ENCODE data around the gene DUOXA1. TPM values are rescaled to one million over a fixed set of nuclear protein-coding genes. Genes with fewer than 3 reads are reported as not detected.
"Not testable (repeated sequence)": the region's sequence is repeated elsewhere in the genome, so short reads cannot be mapped to it uniquely, and the experiment has no call there.

The DUOXA1 gene
- total RNA-seq, 2 experiments from 2014 or later: 0.68 TPM; not detected in 1

- H3K36me3 Mint-ChIP-seq: no peaks in the 10 kb centered on the region
- ATAC-seq (ENCODE audit: low read depth) (no peak), DNase-seq (no peak)
- H3K27me3 Mint-ChIP-seq: no peaks in the 10 kb centered on the region
- no peaks in the 10 kb centered on the region for H3K4me1 Mint-ChIP-seq
- H3K4me3 Mint-ChIP-seq: no peak overlapping the region
- H3K27ac Mint-ChIP-seq: no peak overlapping the region
- POLR2A ChIA-PET: no interaction called here
- H3K9me3 Mint-ChIP-seq: no peaks in the 10 kb centered on the region
Measured at GRCh38 chr15:45146405-45146804, 16.7 kb upstream of the DUOXA1 start.

GRCh38 chr15:45144775-45145174 is 15.1 kb upstream of the DUOXA1 start:
- Mint-ChIP-seq H3K36me3 (no peaks in the 10 kb centered on the region), H3K27ac (no peak overlapping the region), H3K4me3 (no peak overlapping the region), H3K27me3 (no peaks in the 10 kb centered on the region), H3K4me1 (no peaks in the 10 kb centered on the region), H3K9me3 (no peaks in the 10 kb centered on the region)
- POLR2A ChIA-PET: no interaction called here
- DNase-seq: no peak
- no peak for ATAC-seq (ENCODE audit: low read depth)

GRCh38 chr15:45143946-45144345 is 14.3 kb upstream of the DUOXA1 start:
- H3K27me3 Mint-ChIP-seq: no peaks in the 10 kb centered on the region
- H3K27ac Mint-ChIP-seq: no peak overlapping the region
- POLR2A ChIA-PET: no interaction called here
- no peaks in the 10 kb centered on the region for H3K9me3 Mint-ChIP-seq
- H3K36me3 Mint-ChIP-seq: no peaks in the 10 kb centered on the region
- H3K4me1 Mint-ChIP-seq: no peaks in the 10 kb centered on the region
- H3K4me3 Mint-ChIP-seq: no peak overlapping the region
- ATAC-seq (ENCODE audit: low read depth) (no peak), DNase-seq (no peak)

- ATAC-seq (ENCODE audit: low read depth) (no peak), DNase-seq (no peak)
- Mint-ChIP-seq H3K27me3 (no peaks in the 10 kb centered on the region), H3K4me3 (no peak overlapping the region), H3K36me3 (no peaks in the 10 kb centered on the region), H3K4me1 (no peaks in the 10 kb centered on the region), H3K9me3 (no peaks in the 10 kb centered on the region), H3K27ac (no peak overlapping the region)
- POLR2A ChIA-PET: no interaction called here
Measured at GRCh38 chr15:45143056-45143455, 13.4 kb upstream of the DUOXA1 start.

GRCh38 chr15:45141386-45141785 is 11.7 kb upstream of the DUOXA1 start:
- POLR2A ChIA-PET: no interaction called here
- Mint-ChIP-seq H3K36me3 (no peaks in the 10 kb centered on the region), H3K27me3 (peaks cover 5% of the 10 kb centered on the region), H3K27ac (no peak overlapping the region), H3K9me3 (no peaks in the 10 kb centered on the region), H3K4me3 (no peak overlapping the region), H3K4me1 (peaks cover 2% of the 10 kb centered on the region)
- DNase-seq (no peak), ATAC-seq (ENCODE audit: low read depth) (no peak)

- POLR2A ChIA-PET: no interaction called here
- Mint-ChIP-seq H3K4me1 (peaks cover 4% of the 10 kb centered on the region), H3K27me3 (peaks cover 9% of the 10 kb centered on the region), H3K27ac (no peak overlapping the region), H3K9me3 (no peaks in the 10 kb centered on the region), H3K36me3 (no peaks in the 10 kb centered on the region), H3K4me3 (no peak overlapping the region)
- no peak for ATAC-seq (ENCODE audit: low read depth)
- no peak for DNase-seq
Measured at GRCh38 chr15:45140557-45141250, 11.0 kb upstream of the DUOXA1 start.

GRCh38 chr15:45139770-45140169 is 10.1 kb upstream of the DUOXA1 start:
- POLR2A ChIA-PET: no interaction called here
- ATAC-seq (ENCODE audit: low read depth) (no peak), DNase-seq (no peak)
- H3K4me1 Mint-ChIP-seq: peaks cover 6% of the 10 kb centered on the region
- H3K9me3 Mint-ChIP-seq: no peaks in the 10 kb centered on the region
- H3K27me3 Mint-ChIP-seq: peaks cover 12% of the 10 kb centered on the region
- no peaks in the 10 kb centered on the region for H3K36me3 Mint-ChIP-seq
- no peak overlapping the region for H3K4me3 Mint-ChIP-seq
- no peak overlapping the region for H3K27ac Mint-ChIP-seq

- ATAC-seq (ENCODE audit: low read depth) (no peak), DNase-seq (no peak)
- no peaks in the 10 kb centered on the region for H3K9me3 Mint-ChIP-seq
- H3K27ac Mint-ChIP-seq: no peak overlapping the region
- H3K4me1 Mint-ChIP-seq: peaks cover 8% of the 10 kb centered on the region
- H3K36me3 Mint-ChIP-seq: no peaks in the 10 kb centered on the region
- H3K4me3 Mint-ChIP-seq: no peak overlapping the region
- POLR2A ChIA-PET: no interaction called here
- peaks cover 19% of the 10 kb centered on the region for H3K27me3 Mint-ChIP-seq
Measured at GRCh38 chr15:45138814-45139765, 9.4 kb upstream of the DUOXA1 start.

GRCh38 chr15:45137703-45138102 is 8.0 kb upstream of the DUOXA1 start:
- H3K4me1 Mint-ChIP-seq: peaks cover 8% of the 10 kb centered on the region
- DNase-seq: no peak
- POLR2A ChIA-PET: no interaction called here
- no peak overlapping the region for H3K27ac Mint-ChIP-seq
- no peaks in the 10 kb centered on the region for H3K36me3 Mint-ChIP-seq
- no peak for ATAC-seq (ENCODE audit: low read depth)
- no peaks in the 10 kb centered on the region for H3K9me3 Mint-ChIP-seq
- H3K27me3 Mint-ChIP-seq: peaks cover 32% of the 10 kb centered on the region
- H3K4me3 Mint-ChIP-seq: no peak overlapping the region

- DNase-seq (no peak), ATAC-seq (ENCODE audit: low read depth) (no peak)
- H3K27me3 Mint-ChIP-seq: peaks cover 36% of the 10 kb centered on the region
- peak overlapping the region; percentile 4 for H3K4me3 Mint-ChIP-seq
- no peaks in the 10 kb centered on the region for H3K9me3 Mint-ChIP-seq
- no peaks in the 10 kb centered on the region for H3K36me3 Mint-ChIP-seq
- no peak overlapping the region for H3K27ac Mint-ChIP-seq
- H3K4me1 Mint-ChIP-seq: peaks cover 8% of the 10 kb centered on the region
- POLR2A ChIA-PET: no interaction called here
Measured at GRCh38 chr15:45136378-45136764, 6.7 kb upstream of the DUOXA1 start.

GRCh38 chr15:45135705-45136377 is 6.2 kb upstream of the DUOXA1 start:
- H3K27ac Mint-ChIP-seq; H3K9me3 Mint-ChIP-seq; ATAC-seq (ENCODE audit: low read depth); H3K4me1 Mint-ChIP-seq; H3K36me3 Mint-ChIP-seq; DNase-seq; POLR2A ChIA-PET: not testable (repeated sequence)
- H3K4me3 Mint-ChIP-seq: peak overlapping the region; percentile 4
- H3K27me3 Mint-ChIP-seq: peaks cover 36% of the 10 kb centered on the region

GRCh38 chr15:45134682-45135604 is 5.3 kb upstream of the DUOXA1 start:
- H3K4me1 Mint-ChIP-seq: peaks cover 8% of the 10 kb centered on the region
- peak; percentile 38 for ATAC-seq (ENCODE audit: low read depth)
- DNase-seq: peak; percentile 48
- H3K27me3 Mint-ChIP-seq: peaks cover 43% of the 10 kb centered on the region
- POLR2A ChIA-PET: interaction anchor here (0.6 kb wide), 1 partner anchor 269 kb away, joined by 3 read pairs; no protein-coding TSS in a partner anchor
- H3K36me3 Mint-ChIP-seq: no peaks in the 10 kb centered on the region
- no peak overlapping the region for H3K27ac Mint-ChIP-seq
- H3K9me3 Mint-ChIP-seq: no peaks in the 10 kb centered on the region
- peak overlapping the region; percentile 55 for H3K4me3 Mint-ChIP-seq

GRCh38 chr15:45134046-45134445 is 4.4 kb upstream of the DUOXA1 start:
- H3K9me3 Mint-ChIP-seq: no peaks in the 10 kb centered on the region
- POLR2A ChIA-PET: interaction anchor here (0.6 kb wide), 1 partner anchor 270 kb away, joined by 3 read pairs; no protein-coding TSS in a partner anchor
- H3K4me3 Mint-ChIP-seq: no peak overlapping the region
- DNase-seq (no peak), ATAC-seq (ENCODE audit: low read depth) (no peak)
- no peaks in the 10 kb centered on the region for H3K36me3 Mint-ChIP-seq
- no peak overlapping the region for H3K27ac Mint-ChIP-seq
- H3K4me1 Mint-ChIP-seq: peaks cover 8% of the 10 kb centered on the region
- H3K27me3 Mint-ChIP-seq: peaks cover 45% of the 10 kb centered on the region
